GM18907 (cell line): Measurements from ENCODE around the gene KDR.

ENCODE experiments used
- ATAC-seq: cut with Tn5 transposase; IDR thresholded peaks from one replicate; pipeline ENCODE4 v1.9.1; 2021; ENCODE audit warnings: mild to moderate bottlenecking, moderate library complexity; ENCODE audit not compliant: unreplicated experiment

KDR gene

GRCh38 chr4:55124322-55125076 lies 896 bp downstream of the KDR start:
- no peak for ATAC-seq

- ATAC-seq, result no peak
These were observed 1.6 kb downstream of the KDR start for GRCh38 chr4:55123791-55124190.

DNA sequence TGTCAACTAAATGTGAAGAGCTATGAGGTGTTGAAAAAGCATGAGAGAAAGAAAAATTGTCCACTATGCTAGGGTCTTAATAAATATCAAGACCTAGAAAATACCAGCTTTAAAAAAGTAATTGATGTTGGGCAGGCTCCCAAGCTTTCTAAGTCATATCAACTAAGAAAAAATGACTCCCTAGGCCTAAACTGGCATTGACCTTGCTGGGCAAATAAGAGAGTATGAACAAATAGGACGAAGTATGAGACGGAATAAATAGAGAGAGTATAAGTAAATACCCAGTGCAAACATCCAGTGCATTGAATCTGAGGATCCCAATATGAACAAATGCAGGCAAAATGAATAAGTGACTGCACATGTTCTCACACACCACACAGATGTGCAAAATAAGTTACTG lies 3.2 kb downstream of the KDR start:
- ATAC-seq, result no peak

DNA sequence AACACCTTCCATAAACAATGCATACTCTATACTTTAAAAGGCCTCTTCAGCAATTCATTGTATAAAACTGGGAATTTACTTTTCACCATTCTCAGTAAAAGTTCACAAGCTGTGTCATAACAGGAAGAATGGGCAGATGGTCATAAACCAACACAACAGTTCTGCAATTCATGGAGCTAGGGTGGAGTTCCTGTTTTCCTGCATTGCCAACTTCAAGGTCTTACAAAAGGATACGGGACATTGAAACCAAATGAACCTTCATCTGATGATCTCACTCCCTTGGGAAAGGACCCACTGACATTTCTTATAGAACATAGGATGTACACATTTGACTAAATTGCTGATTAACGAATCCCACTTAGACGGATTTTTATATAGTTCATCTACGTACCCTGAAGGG lies 4.1 kb downstream of the KDR start:
- ATAC-seq, result no peak

GRCh38 chr4:55118397-55118796 lies 7.0 kb downstream of the KDR start:
- no peak for ATAC-seq

- no peak for ATAC-seq
These were observed 7.9 kb downstream of the KDR start for GRCh38 chr4:55117511-55117910.

DNA sequence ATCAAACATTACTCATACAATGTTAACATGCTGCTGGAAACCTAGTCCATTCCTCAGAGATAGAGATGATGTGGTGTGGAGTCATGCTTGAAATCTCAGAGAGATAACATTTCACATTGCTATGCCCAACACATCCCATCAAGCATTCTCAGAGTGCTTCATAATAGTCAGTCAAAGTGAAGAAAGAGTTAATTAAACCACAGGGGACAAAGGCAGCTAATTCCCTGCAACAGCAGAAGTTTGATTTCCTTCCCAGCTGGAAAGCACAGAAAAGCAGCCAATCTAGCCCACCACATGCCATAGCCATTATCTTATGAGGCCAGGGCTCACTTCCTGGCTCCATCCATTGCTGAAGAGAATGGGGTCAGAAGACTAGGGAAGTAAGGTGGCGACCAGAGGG lies 8.9 kb downstream of the KDR start:
- ATAC-seq, result no peak

DNA sequence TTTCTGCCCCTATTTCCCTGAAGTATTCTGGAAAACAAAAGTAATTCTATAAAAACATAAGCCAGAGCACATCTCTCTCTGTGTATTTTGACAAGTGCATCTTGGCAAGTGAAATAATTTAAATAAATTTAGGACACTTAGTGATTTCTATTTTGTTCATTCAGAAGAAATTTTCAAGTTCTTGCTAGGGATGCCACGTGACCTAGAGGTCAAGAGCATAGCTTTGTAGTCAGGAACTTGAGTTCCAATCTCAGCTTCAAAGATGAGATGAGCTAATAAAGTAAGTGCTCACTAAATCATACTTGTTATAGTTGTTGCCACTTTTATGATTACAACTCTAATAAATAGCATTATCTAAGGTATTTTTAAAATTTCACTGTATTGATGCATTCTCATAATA lies 13.8 kb downstream of the KDR start:
- ATAC-seq, result no peak

- no peak for ATAC-seq
These were observed 15.3 kb downstream of the KDR start for GRCh38 chr4:55110131-55110530.

GRCh38 chr4:55107054-55107453 lies 18.3 kb downstream of the KDR start:
- no peak for ATAC-seq

DNA sequence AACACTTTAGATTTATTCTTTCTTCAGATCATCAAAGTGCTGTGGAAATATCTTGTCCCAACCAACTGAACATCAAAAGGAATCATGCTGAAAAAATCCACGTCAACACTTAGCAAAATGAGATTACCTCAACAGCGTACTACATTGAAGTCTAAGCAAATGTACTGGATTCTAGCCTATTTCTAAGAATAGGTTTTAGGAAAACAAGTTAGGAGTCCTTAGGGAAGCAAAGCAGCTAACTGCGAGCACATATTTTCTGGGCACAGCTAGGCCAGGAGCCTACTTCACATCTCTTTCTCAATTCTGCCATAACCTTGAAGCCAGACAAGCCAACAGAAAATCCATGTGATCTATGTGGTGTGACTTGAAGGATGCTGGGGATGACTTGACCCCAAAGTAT lies 22.2 kb downstream of the KDR start:
- no peak for ATAC-seq

GRCh38 chr4:55099816-55100215 lies 25.6 kb downstream of the KDR start:
- ATAC-seq, result no peak

DNA sequence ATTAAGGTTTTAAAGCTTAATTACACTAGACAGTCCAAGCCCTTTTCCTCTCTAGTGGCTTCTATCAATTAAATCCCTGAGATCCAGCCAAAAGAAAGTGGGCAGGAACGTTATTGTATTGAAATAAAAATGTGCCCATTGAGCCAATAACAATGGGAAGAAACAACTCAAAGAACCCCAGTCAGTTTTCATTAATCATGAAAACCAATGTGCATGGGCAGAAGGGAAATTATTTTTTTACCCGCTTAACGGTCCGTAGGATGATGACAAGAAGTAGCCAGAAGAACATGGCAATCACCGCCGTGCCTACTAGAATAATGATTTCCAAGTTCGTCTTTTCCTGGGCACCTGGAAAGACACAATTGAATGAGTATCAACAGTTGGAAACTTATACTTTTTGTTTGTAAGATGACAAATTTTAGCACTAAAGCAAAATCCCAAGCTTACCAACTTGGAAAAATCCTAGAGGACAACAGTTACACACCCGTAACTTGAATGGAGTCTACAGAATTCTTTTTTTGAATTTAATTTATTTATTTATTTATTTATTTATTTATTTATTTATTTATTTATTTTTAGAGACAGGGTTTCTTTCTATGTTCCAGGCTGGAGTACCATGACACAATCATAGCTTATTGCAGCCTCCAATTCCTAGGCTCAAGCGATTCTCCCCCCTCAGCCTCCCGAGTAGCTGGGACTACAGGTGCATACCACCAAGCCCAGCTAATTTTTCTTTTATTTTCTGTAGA lies 26.8 kb downstream of the KDR start:
- ATAC-seq, result no peak

DNA sequence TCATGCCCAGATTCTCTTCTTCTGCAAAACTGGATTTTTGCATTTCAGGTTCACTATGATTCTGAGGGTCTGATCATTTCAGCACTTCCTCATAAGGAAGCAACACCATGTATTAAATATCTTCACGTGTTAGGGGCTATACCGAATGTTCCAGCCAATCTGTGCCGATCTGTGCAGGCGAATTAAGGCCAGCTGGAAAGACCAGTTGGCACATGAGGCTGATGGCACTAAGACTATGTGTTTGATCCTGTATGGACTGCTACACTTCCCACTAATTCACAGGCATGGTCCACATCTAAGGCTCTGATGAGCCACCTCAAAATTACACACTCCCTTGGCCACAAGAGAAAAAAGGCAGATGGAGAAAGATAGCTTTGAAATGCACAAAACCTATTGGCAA lies 28.8 kb downstream of the KDR start:
- no peak for ATAC-seq

- no peak for ATAC-seq
These were observed 29.4 kb downstream of the KDR start for GRCh38 chr4:55096045-55096444.

GRCh38 chr4:55092504-55092903 lies 32.9 kb downstream of the KDR start:
- ATAC-seq, result no peak

GRCh38 chr4:55089916-55090315 lies 35.5 kb downstream of the KDR start:
- no peak for ATAC-seq

DNA sequence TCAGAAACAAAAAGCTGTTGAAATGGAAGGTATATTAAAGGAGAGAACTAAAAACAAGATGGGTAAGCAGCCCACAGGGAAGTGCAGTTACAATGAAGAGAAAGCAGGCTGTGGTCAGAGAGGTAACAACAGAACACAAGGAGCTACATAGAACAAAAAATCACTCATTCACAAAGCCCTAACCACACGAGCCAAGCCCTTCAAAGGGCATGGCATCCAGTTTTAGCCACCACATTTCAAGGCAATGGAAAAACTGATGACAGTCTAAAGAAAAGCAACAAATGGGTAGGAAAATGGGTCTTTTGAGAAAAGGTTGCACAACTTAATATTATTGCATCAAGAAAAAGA lies 37.5 kb downstream of the KDR start:
- ATAC-seq, result no peak

DNA sequence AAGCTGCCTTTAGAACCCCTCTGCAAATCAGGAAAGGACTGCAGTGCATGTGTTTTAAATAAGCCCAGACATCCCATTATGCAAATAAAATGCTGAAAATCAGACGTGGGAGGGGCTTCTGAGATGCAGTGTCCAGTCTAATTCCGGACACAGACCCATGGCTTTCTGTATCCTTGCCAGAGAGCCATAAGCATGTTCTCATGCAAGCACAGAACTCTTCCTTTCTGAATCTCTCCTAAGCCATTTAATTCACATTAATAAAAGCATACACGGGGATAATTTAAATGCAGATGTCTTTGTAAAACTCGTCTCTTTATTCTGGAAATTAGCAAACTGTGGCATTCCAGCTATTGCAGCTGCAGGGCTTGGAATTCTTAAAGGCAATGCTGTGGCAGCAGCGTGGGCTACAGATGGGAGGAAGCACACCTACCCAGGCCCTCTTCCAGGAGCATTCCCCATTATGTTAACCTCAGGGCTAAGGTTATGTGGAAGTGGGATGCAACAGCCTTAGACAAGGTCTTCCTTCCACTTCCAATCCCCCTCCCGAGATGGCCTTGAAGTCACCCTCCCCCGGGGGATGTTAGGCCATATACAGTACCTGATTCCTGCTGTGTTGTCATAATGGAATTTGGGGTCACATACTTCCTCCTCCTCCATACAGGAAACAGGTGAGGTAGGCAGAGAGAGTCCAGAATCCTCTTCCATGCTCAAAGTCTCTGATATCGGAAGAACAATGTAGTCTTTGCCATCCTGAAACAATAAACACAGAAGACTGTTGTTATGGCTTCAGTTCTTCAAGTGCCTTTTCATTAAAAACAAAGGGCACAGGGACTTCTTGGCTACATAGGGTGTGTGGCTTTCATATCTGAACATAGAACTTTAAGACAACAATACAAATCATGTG lies 38.1 kb downstream of the KDR start:
- ATAC-seq, result no peak

DNA sequence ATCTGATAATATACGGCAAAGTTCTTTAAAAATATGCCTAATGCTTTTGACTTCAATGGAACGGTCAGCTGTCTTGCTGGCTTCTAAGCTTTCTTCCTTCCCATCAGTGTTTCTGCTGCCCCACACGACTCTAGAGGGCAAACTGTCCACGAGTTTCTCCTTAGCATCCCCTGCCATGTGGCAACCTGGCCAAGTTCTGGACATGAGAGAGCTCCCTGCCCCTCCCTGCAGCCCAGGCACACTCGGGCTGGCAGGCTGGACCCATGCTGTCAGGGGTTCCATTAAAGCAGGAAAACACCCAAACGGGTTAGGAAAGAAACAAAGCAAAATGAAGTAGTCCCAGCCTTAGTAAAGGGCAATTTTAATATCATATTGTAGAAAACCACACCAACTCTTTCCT lies 38.8 kb downstream of the KDR start:
- no peak for ATAC-seq

GRCh38 chr4:55083735-55084134 lies 41.7 kb downstream of the KDR start:
- no peak for ATAC-seq

DNA sequence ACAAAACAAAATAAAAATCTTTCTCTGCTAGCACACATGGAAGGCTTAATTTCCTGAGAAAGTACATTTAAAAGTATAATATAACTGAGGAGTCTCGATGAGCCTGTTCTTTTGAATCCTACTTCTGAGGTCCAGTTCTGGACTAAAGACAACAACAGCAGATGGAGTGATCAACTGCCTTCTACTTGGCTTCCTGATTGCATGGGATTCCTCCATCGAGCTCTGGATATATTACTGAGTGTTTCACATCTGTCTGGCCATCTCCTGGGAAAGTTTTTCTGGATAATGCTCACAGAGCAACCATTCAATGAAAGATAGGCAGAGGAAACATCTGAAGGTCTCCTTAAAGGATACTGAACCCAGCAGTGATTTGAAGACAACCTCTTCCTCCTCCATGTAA lies 42.6 kb downstream of the KDR start:
- no peak for ATAC-seq
